IMR-90 (cell line): Measurements from ENCODE around the gene BRIP1. TPM values are rescaled to one million over a fixed set of nuclear protein-coding genes. Genes with fewer than 3 reads are reported as not detected.

Experiments used
- ATAC-seq: fragments of 200-7000 bp; cut with Tn5 transposase; 2 replicates; pipeline ENCODE4 v1.9.1; 2020; ENCODE audit warnings: low read depth, mild to moderate bottlenecking, moderate library complexity
- BruUV-seq: library from RNA; stranded (reverse); fragments of 400-500 nt; replicated peaks from 2 replicates; lab custom pipeline; 2021; lab: Mats Ljungman, UMichigan
- CTCF ChIA-PET: fragments of 300-600 bp; formaldehyde crosslinking; extraction: SDS; loops from one replicate; lab custom pipeline; 2021; ENCODE audit warnings: antibody characterized with exemption; lab: Yijun Ruan, JAX
- POLR2A ChIA-PET: fragments of 300-600 bp; sonication (Branson Sonifier 250); formaldehyde crosslinking; loops from one replicate; lab custom pipeline; 2022; ENCODE audit warnings: antibody characterized with exemption; ENCODE audit not compliant: unreplicated experiment; lab: Charles Lee
- DNase-seq: peaks from one replicate; pipeline ENCODE4 v3.0.0; 2013
- H2AFZ ChIP-seq: replicated peaks from 2 replicates; pipeline ENCODE3; 2013; ENCODE audit warnings: low read length, mild to moderate bottlenecking; ENCODE audit not compliant: poor library complexity
- H2AK5ac ChIP-seq: 2 replicates; pipeline ENCODE4 v1.6.1; 2013; ENCODE audit warnings: low read depth, low read length, inconsistent platforms
- H2AK9ac ChIP-seq: replicated peaks from 2 replicates; pipeline ENCODE3; 2013; ENCODE audit warnings: mild to moderate bottlenecking, low read depth, low read length, moderate library complexity; ENCODE audit not compliant: poor library complexity
- H2BK120ac ChIP-seq: 2 replicates; pipeline ENCODE4 v1.6.1; 2013; ENCODE audit warnings: low read depth, low read length, inconsistent platforms
- H2BK15ac ChIP-seq: 3 replicates; pipeline ENCODE4 v1.6.1; 2013; ENCODE audit warnings: low read depth, low read length, inconsistent platforms
- H2BK20ac ChIP-seq: 2 replicates; pipeline ENCODE4 v1.6.1; 2013; ENCODE audit warnings: low read depth, mild to moderate bottlenecking, inconsistent platforms, low read length, moderate library complexity
- H2BK5ac ChIP-seq: 2 replicates; pipeline ENCODE4 v1.6.1; 2013; ENCODE audit warnings: mild to moderate bottlenecking, low read depth, low read length, inconsistent platforms; ENCODE audit not compliant: poor library complexity, severe bottlenecking
- H3K14ac ChIP-seq: replicated peaks from 2 replicates; pipeline ENCODE4 v1.6.1; 2013; ENCODE audit warnings: low read depth, low read length, inconsistent platforms
- H3K18ac ChIP-seq: 2 replicates; pipeline ENCODE4 v1.6.1; 2013; ENCODE audit warnings: low read depth, low read length, control low read depth
- H3K23ac ChIP-seq: 2 replicates; pipeline ENCODE4 v1.6.1; 2013; ENCODE audit warnings: low read depth, low read length, inconsistent platforms
- H3K27ac ChIP-seq: 2 replicates; pipeline ENCODE4 v1.5.1; 2013; ENCODE audit warnings: mild to moderate bottlenecking, control low read depth, low read length; ENCODE audit not compliant: insufficient read depth
- H3K27me3 ChIP-seq: 2 replicates; pipeline ENCODE4 v1.6.1; 2013; ENCODE audit warnings: low read length; ENCODE audit not compliant: control insufficient read depth, insufficient read depth
- H3K36me3 ChIP-seq: 2 replicates; pipeline ENCODE4 v1.6.1; 2013; ENCODE audit warnings: low read length, mixed read lengths; ENCODE audit not compliant: control insufficient read depth, insufficient read depth
- H3K4ac ChIP-seq: 2 replicates; pipeline ENCODE4 v1.6.1; 2013; ENCODE audit warnings: low read depth, low read length, inconsistent platforms
- H3K4me1 ChIP-seq: 2 replicates; pipeline ENCODE4 v1.6.1; 2013; ENCODE audit warnings: low read length, mixed read lengths; ENCODE audit not compliant: control insufficient read depth, insufficient read depth
- H3K4me2 ChIP-seq: 2 replicates; pipeline ENCODE4 v1.6.1; 2013; ENCODE audit warnings: low read depth, mild to moderate bottlenecking, control low read depth, low read length, moderate library complexity
- H3K4me3 ChIP-seq: 2 replicates; pipeline ENCODE4 v1.5.1; 2013; ENCODE audit warnings: low read depth, mild to moderate bottlenecking, control low read depth, low read length, moderate library complexity; ENCODE audit not compliant: insufficient read depth
- H3K56ac ChIP-seq: 2 replicates; pipeline ENCODE4 v1.6.1; 2013; ENCODE audit warnings: low read length, inconsistent platforms; ENCODE audit not compliant: insufficient read depth; ENCODE audit errors: extremely low read depth
- H3K79me1 ChIP-seq, 2 experiments: 2 replicates each; pipeline ENCODE4 v1.6.1; 2013; ENCODE audit warnings: low read length in 2 of 2, inconsistent platforms in 1 of 2, low read depth in 1 of 2
- H3K9ac ChIP-seq: 2 replicates; pipeline ENCODE4 v1.6.1; 2013; ENCODE audit warnings: low read depth, low read length, control low read depth
- H3K9me1 ChIP-seq: 2 replicates; pipeline ENCODE4 v1.6.1; 2013; ENCODE audit warnings: low read length, inconsistent platforms; ENCODE audit not compliant: insufficient read depth
- H3K9me3 ChIP-seq: 2 replicates; pipeline ENCODE4 v1.6.1; 2013; ENCODE audit warnings: low read length; ENCODE audit not compliant: control insufficient read depth, insufficient read depth
- H4K20me1 ChIP-seq: 2 replicates; pipeline ENCODE4 v1.6.1; 2013; ENCODE audit warnings: low read length, inconsistent platforms; ENCODE audit not compliant: insufficient read depth
- H4K5ac ChIP-seq: 2 replicates; pipeline ENCODE4 v1.6.1; 2013; ENCODE audit warnings: mild to moderate bottlenecking, low read depth, low read length, control low read depth
- H4K8ac ChIP-seq, 2 experiments: 2 replicates each; pipeline ENCODE4 v1.6.1; 2013; ENCODE audit warnings: low read depth in 2 of 2, low read length in 2 of 2, control low read depth in 1 of 2, inconsistent platforms in 1 of 2
- H4K91ac ChIP-seq: 2 replicates; pipeline ENCODE4 v1.6.1; 2013; ENCODE audit warnings: low read depth, low read length, inconsistent platforms; ENCODE audit not compliant: insufficient read depth
- BHLHE40 ChIP-seq: fragments of 150-350 bp; IDR thresholded peaks from 2 replicates; pipeline ENCODE4 v1.6.1; 2016; ENCODE audit warnings: mild to moderate bottlenecking, low read depth, low read length
- CEBPB ChIP-seq: IDR thresholded peaks from 2 replicates; pipeline ENCODE4 v1.6.1; 2012; ENCODE audit warnings: low read depth, low read length, improper control_type of control experiment
- CHD1 ChIP-seq: IDR thresholded peaks from 2 replicates; pipeline ENCODE4 v1.6.1; 2012; ENCODE audit warnings: low read depth, low read length, improper control_type of control experiment
- FOS ChIP-seq: fragments of 150-350 bp; IDR thresholded peaks from 2 replicates; pipeline ENCODE4 v1.6.1; 2016; ENCODE audit warnings: low read depth, low read length
- MAFK ChIP-seq: IDR thresholded peaks from 2 replicates; pipeline ENCODE4 v1.6.1; 2012; ENCODE audit warnings: low read depth, low read length, improper control_type of control experiment
- MAZ ChIP-seq: IDR thresholded peaks from 2 replicates; pipeline ENCODE4 v1.6.1; 2012; ENCODE audit warnings: low read depth, mild to moderate bottlenecking, low read length, improper control_type of control experiment, moderate library complexity, borderline replicate concordance
- MXI1 ChIP-seq: IDR thresholded peaks from 2 replicates; pipeline ENCODE4 v1.6.1; 2012; ENCODE audit warnings: low read depth, mild to moderate bottlenecking, low read length, moderate library complexity, borderline replicate concordance
- NFE2L2 ChIP-seq: fragments of 150-350 bp; IDR thresholded peaks from 2 replicates; pipeline ENCODE4 v1.6.1; 2016; ENCODE audit warnings: low read depth, mild to moderate bottlenecking, low read length
- POLR2A ChIP-seq: IDR thresholded peaks from 2 replicates; pipeline ENCODE4 v1.6.1; 2012; ENCODE audit warnings: mild to moderate bottlenecking, low read depth, low read length
- RAD21 ChIP-seq: IDR thresholded peaks from 2 replicates; pipeline ENCODE4 v1.6.1; 2012; ENCODE audit warnings: low read length, improper control_type of control experiment
- RCOR1 ChIP-seq: IDR thresholded peaks from 2 replicates; pipeline ENCODE4 v1.6.1; 2012; ENCODE audit warnings: mild to moderate bottlenecking, low read length, improper control_type of control experiment; ENCODE audit not compliant: insufficient replicate concordance
- RFX5 ChIP-seq: IDR thresholded peaks from 2 replicates; pipeline ENCODE4 v1.8.0; 2012; ENCODE audit warnings: low read depth, mild to moderate bottlenecking, low read length, moderate library complexity
- SMC3 ChIP-seq: fragments of 150-350 bp; IDR thresholded peaks from 2 replicates; pipeline ENCODE4 v1.6.1; 2016; ENCODE audit warnings: low read depth, mild to moderate bottlenecking, antibody characterized with exemption, low read length, moderate library complexity
- WGBS, 2 experiments: methylation state at CpG; one replicate each; pipeline versions ENCODE4 v1.1.5 to v1.1.7; 2013; ENCODE audit warnings: missing lambda C conversion rate in 2 of 2; ENCODE audit not compliant: insufficient read length in 1 of 2; ENCODE audit errors: extremely low coverage in 2 of 2; 5-methylcytosine and 5-hydroxymethylcytosine counted together
- dilution Hi-C: fragments of 300-500 bp; cut with HindIII; formaldehyde crosslinking; loops from one replicate; pipeline ENCODE4 v1.14.3; 2018; ENCODE audit warnings: low sequenced_read_pairs; ENCODE audit not compliant: unreplicated experiment
- in situ Hi-C: fragments of 300-500 bp; cut with MboI; formaldehyde crosslinking; loops from 3 replicates; pipeline ENCODE4 v1.14.3; 2019; ENCODE audit warnings: low sequenced_read_pairs, inconsistent platforms, mixed read lengths
- intact Hi-C: fragments of 100-400 bp; cut with micrococcal nuclease; formaldehyde crosslinking; loops from 2 replicates; pipeline ENCODE4 v1.10.0; 2022
- polyA plus RNA-seq, 3 experiments: library from polyadenylated mRNA; depleted of rRNA; stranded (reverse); fragments of >200 nt; gene quantifications; 2 replicates each; pipeline ENCODE4 v1.2.3, GENCODE V29; 2012; ENCODE audit warnings: low replicate concordance in 1 of 3
- total RNA-seq: library from RNA; depleted of rRNA; stranded (reverse); fragments of >200 nt; gene quantifications from 2 replicates; pipeline ENCODE4 v1.2.3, GENCODE V29; 2012
- TF ChIP-seq, protein P1 (sequence below): fragments of 150-350 bp; IDR thresholded peaks from 2 replicates; pipeline ENCODE4 v1.6.1; 2016; ENCODE audit warnings: low read depth, mild to moderate bottlenecking, low read length, moderate library complexity, borderline replicate concordance
- TF ChIP-seq, protein P2 (sequence below): fragments of 150-350 bp; IDR thresholded peaks from 2 replicates; pipeline ENCODE4 v1.6.1; 2017; ENCODE audit warnings: mild to moderate bottlenecking, antibody characterized with exemption, low read length, low read depth
- TF ChIP-seq, protein P3 (sequence below): conservative IDR thresholded peaks from 2 replicates; pipeline ENCODE4 v1.5.1; 2012; ENCODE audit warnings: mild to moderate bottlenecking, low read depth, low read length, improper control_type of control experiment

BRIP1 gene
- total and polyA plus RNA-seq, 2 of the 4 experiments (the other 2 are of a cell fraction), result 6.1 to 19.7 TPM

DNA sequence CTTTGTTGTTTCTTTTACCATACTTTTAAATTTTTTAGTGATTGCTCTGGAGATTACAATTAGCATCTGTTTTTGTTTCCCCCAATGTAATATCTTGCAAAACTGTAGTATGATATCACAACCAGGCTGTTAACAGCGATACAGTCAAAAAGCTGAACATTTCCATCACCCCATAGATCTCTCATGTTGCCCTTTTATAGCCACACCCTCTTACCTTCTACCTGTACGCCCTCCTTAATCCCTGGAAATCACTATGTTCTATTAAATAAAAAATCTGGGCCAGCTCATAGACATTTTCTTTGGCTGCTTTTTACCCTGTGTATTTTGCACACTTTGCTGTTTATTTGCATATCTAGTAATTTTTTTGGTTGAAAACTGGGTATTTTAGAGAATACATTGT, 205.1 kb downstream of the BRIP1 start:
- Histone ChIP-seq H3K27ac (no peak overlapping the region), H2BK5ac (no peak overlapping the region), H4K8ac (no peak overlapping the region), H4K20me1 (no peaks in the 10 kb centered on the region), H3K4me1 (no peaks in the 10 kb centered on the region), H3K4ac (no peak overlapping the region), H4K5ac (no peak overlapping the region), H3K9me3 (peaks cover 3% of the 10 kb centered on the region; the same call in 1 of the 2 replicates), H3K4me2 (no peak overlapping the region), H3K56ac (no peak overlapping the region), H3K27me3 (no peaks in the 10 kb centered on the region), H3K14ac (no peak overlapping the region), H2AK5ac (no peak overlapping the region), H2BK20ac (no peak overlapping the region), H2BK120ac (no peak overlapping the region), H3K9me1 (no peaks in the 10 kb centered on the region), H3K23ac (no peak overlapping the region), H2AK9ac (no peak overlapping the region), H3K9ac (no peak overlapping the region), H2BK15ac (no peak overlapping the region), H4K91ac (no peak overlapping the region), H3K36me3 (no peaks in the 10 kb centered on the region), H3K4me3 (no peak overlapping the region), H2AFZ (no peak overlapping the region), H3K79me1 (no peaks in the 10 kb centered on the region), H3K18ac (no peak overlapping the region)
- no CpG with 5 or more reads among the region's 2 CpGs for WGBS, 2 experiments
- dilution Hi-C loops, result no loop called here
- in situ Hi-C loops, result no loop called here
- TF ChIP-seq, protein P1, sequence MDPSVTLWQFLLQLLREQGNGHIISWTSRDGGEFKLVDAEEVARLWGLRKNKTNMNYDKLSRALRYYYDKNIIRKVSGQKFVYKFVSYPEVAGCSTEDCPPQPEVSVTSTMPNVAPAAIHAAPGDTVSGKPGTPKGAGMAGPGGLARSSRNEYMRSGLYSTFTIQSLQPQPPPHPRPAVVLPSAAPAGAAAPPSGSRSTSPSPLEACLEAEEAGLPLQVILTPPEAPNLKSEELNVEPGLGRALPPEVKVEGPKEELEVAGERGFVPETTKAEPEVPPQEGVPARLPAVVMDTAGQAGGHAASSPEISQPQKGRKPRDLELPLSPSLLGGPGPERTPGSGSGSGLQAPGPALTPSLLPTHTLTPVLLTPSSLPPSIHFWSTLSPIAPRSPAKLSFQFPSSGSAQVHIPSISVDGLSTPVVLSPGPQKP, result no peak
- TF ChIP-seq MAFK (no peak), SMC3 (no peak), MXI1 (no peak), RAD21 (no peak), RCOR1 (no peak), BHLHE40 (no peak), RFX5 (no peak), CEBPB (no peak), NFE2L2 (no peak), CHD1 (no peak), MAZ (no peak), POLR2A (no peak), FOS (no peak)
- TF ChIP-seq, protein P2, sequence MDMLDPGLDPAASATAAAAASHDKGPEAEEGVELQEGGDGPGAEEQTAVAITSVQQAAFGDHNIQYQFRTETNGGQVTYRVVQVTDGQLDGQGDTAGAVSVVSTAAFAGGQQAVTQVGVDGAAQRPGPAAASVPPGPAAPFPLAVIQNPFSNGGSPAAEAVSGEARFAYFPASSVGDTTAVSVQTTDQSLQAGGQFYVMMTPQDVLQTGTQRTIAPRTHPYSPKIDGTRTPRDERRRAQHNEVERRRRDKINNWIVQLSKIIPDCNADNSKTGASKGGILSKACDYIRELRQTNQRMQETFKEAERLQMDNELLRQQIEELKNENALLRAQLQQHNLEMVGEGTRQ, result no peak
- TF ChIP-seq, protein P3, sequence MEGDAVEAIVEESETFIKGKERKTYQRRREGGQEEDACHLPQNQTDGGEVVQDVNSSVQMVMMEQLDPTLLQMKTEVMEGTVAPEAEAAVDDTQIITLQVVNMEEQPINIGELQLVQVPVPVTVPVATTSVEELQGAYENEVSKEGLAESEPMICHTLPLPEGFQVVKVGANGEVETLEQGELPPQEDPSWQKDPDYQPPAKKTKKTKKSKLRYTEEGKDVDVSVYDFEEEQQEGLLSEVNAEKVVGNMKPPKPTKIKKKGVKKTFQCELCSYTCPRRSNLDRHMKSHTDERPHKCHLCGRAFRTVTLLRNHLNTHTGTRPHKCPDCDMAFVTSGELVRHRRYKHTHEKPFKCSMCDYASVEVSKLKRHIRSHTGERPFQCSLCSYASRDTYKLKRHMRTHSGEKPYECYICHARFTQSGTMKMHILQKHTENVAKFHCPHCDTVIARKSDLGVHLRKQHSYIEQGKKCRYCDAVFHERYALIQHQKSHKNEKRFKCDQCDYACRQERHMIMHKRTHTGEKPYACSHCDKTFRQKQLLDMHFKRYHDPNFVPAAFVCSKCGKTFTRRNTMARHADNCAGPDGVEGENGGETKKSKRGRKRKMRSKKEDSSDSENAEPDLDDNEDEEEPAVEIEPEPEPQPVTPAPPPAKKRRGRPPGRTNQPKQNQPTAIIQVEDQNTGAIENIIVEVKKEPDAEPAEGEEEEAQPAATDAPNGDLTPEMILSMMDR, result no peak
- intact Hi-C loops, result loop anchor here (5.0 kb wide), 1 partner anchor 34 kb away; no protein-coding TSS in a partner anchor
- POLR2A ChIA-PET, result no interaction called here
- CTCF ChIA-PET, result no interaction called here
- ATAC-seq, result no peak
- BruUV-seq, result no TSS peak
- no peak for DNase-seq
